ENCODE measurements around the gene NFE2. TPM values are rescaled to one million over a fixed set of nuclear protein-coding genes. Genes with fewer than 3 reads are reported as not detected.
"Not testable (repeated sequence)": the region's sequence is repeated elsewhere in the genome, so short reads cannot be mapped to it uniquely, and the experiment has no call there.

The NFE2 gene
- total RNA-seq, 1 donor from 2014 or later, result 0.62 TPM

- DNase-seq, result no peak
Measured at GRCh38 chr12:54282949-54283593, 17.7 kb downstream of the NFE2 start.

DNA sequence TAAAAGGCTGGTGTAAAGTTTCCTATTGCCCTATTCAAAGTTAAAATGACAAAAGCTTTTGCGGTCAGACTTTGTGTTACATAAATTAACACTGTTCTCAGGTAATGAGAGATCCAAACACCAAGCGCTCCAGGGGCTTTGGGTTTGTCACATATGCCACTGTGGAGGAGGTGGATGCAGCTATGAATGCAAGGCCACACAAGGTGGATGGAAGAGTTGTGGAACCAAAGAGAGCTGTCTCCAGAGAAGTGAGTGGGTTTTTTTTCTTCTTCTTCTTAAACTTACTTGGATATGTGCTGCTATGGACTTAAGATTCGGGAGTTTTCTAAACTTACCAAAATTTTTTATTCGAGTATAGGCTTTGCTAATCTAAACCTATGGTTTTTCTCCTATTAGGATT lies 19.1 kb downstream of the NFE2 start:
- not testable (repeated sequence) for DNase-seq

GRCh38 chr12:54281261-54281638 lies 19.6 kb downstream of the NFE2 start:
- DNase-seq, result not testable (repeated sequence)

- DNase-seq, result peak; percentile 95
Measured at GRCh38 chr12:54280468-54281260, 20.2 kb downstream of the NFE2 start, which contains the start of gene HNRNPA1. Gene HNRNPA1, plus strand, starts transcription at chr12:54280726. Its CDS starts 82 bp downstream, at chr12:54280808.

DNA sequence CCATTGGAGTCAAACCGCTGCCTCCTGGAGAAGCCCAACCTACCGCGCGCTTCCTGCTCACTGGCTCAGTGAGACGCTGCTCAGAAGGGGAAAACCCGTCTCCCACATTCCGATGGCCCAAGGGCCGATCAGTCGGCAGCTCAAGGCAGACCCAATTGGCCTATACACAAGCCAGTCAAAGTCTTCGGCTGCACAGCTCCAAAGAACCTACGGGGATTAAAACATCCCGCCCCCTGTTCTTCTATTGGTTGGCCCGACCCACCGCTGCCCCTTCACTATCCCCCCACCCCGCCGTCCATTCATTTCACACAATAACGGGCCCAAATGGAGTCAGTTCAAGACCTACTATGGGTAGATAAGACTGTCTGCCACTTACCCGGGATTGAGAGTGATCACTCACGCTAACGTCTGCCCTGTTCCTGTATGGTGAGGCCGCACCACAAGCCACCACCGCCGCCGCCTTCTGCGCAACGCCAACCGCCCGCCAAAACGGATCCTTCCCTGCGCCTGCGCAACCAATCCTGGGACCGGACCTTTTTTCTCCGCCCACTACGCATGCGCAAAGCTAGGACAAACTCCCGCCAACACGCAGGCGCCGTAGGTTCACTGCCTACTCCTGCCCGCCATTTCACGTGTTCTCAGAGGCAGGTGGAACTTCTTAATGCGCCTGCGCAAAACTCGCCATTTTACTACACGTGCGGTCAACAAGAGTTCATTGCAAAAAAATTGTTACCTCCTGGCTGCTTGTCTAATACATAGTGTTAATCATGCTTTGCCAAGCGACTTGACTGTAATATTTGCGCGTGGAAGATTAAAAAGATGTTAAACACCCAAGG lies 21.0 kb downstream of the NFE2 start, which contains the start of gene CBX5:
Gene CBX5, minus strand, starts transcription at position 491 of the 836 bp plus-strand sequence. CDS start 22,472 bp downstream, outside the sequence.
- peak; percentile 98 for DNase-seq

- no peak for DNase-seq
Measured at GRCh38 chr12:54279227-54279631, 21.6 kb downstream of the NFE2 start.

DNA sequence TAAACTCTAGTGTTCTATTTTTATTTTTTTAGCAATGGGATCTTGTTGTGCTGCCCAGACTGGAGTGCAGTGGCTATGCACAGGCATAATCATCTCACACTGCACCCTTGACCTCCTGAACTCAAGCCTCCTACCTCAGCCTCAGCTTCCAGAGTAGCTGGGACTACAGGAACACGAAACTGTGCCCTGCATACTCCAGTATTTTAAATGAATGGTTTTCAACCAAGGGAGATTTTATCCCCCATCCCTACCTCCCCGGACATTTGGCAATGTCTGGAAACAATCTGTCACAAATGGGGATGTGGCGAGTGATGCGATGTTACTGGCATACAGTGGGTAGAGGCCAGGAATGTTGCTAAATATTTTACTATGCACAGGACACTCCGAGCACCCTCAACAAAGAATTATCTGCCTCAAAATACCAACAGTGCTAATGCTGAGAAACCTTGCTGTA lies 23.0 kb downstream of the NFE2 start:
- DNase-seq, result no peak

DNA sequence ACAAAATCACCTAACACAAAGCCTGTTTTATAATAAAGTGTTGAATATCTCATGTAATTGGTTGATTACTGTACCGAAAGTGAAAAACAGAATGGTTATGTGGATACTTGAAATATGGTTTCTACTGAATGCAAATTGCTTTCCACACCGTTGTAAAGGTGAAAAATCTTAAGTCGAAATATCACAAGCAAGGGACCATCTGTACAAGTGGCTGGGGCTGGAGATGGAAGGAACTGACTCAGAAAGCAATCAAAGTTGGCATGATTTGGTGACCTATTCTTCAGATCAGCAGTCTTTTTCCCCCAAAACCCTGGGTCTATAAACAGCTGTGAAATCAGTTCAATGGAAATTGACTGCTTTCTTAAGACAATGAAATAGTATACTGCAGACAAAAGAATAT lies 24.4 kb downstream of the NFE2 start:
- no peak for DNase-seq

DNA sequence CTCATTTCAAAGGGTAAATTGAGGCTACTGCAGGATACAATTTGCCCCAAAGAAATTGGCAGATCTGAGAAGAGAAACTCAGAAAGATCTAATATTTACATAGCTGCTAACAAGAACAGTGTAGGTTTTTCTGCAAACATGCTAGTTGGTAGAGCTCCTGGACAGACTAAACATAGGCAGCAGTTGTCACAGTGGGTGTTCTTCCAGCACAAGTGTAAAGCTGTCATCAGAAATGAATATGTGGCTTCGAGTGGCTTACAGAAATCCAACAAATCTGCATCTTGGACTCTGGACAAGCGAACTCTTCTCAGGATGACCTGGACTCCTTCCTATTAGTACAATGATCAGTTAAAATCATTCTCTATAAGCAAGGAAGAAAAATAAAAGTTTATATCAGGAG lies 26.8 kb downstream of the NFE2 start:
- DNase-seq, result no peak

DNA sequence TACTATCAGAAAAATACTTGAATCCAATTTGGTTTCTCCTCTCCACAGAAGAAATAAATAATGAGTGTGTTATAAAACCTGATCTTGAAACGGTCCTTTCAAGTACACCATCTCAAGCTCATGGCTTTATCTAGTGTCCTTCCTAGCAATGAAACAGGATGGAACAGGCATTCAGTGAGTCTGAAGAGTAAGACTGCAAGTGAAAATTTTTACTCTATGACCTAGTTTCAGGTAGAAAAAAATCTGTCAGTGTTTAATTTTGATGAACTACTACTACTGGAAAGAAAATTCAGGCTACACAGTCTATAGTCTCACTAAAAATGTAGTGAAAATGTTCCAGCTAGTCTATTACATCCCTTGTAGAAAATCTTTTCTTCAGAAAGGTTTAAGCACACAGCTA lies 28.6 kb downstream of the NFE2 start:
- no peak for DNase-seq

GRCh38 chr12:54270345-54270744 lies 30.5 kb downstream of the NFE2 start:
- DNase-seq, result no peak

DNA sequence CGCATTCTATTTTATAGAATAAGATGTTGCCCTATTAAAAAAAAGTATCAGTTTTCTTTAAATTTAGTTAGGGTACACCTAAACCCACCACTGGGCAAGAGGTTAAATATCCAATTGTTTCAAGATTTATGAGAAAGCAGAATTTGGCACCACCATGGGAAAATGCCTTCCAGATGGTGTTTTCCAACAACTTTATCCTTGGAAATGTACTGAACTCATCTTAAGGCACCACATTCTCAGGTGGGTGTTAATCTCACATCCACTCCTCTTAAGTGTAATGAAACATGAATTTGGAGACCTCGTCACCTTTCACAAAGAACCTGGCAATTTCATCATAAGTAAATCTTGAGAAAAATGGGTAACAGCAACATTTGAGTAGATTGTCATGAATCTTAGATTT lies 34.0 kb downstream of the NFE2 start:
- no peak for DNase-seq

GRCh38 chr12:54265364-54265812 lies 35.4 kb downstream of the NFE2 start:
- no peak for DNase-seq

- DNase-seq, result no peak
Measured at GRCh38 chr12:54262403-54262925, 38.4 kb downstream of the NFE2 start.

GRCh38 chr12:54261815-54262402 lies 38.9 kb downstream of the NFE2 start:
- no peak for DNase-seq

DNA sequence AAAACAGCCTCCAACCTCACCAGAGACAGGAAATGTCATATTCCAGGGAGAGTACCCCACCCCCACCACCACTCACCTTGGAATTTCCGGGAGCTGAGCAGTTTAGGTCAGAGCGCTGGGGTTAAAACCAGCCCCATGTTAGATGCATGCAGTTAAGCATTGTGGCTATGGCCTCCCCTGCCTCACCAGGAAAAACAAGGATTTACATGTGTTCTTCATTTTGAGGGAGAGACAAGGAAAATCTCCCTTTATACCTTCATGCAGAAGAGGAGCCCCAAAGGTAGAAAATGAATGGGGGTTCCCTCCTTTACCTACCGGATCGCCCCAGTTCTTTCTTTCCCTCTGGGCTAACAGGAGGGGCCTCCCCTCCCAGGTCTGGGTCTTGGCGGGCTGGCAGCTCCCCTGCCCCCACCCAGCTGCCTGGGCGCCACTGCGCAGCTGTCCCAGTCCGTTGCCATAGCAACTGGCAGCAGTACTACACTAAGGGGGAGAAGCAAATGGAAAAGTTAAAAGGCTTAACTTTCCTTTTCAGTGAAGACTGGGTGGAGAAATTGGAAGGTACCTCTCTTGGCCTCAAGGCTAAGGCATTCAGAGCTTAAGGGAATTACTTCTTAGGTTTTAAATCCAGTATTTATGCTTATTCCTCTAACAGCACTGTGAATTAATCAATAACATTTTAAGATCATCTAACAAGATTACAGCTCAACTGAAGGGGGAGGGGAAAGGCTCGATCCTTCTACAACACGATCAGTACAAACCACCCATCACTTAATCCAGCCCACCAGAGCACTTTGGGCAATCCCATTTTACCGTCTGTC lies 41.4 kb downstream of the NFE2 start:
- peak; percentile 78 for DNase-seq

DNA sequence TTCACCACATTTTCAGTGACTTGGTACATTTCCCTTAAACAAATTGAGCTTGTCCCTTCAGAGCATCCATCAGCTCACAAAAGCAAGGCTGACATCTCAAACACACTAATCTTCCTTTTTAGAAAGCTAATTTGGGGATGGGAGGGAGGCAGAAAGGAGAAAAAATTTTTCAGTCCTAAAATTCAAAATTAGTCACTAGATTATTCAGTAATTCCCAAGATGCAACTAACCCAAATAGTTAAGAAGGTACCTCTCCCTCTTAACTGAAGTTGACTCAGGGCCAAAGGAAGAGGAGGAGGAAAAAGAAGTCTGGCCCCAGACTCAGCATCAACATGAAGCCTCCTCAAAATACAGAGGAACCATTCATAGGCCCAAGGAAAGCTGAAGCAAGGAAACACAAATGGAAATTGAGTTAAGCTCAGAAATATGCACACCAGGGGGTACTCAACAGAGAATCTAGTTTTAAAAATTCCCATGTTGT lies 42.6 kb downstream of the NFE2 start:
- DNase-seq, result no peak

DNA sequence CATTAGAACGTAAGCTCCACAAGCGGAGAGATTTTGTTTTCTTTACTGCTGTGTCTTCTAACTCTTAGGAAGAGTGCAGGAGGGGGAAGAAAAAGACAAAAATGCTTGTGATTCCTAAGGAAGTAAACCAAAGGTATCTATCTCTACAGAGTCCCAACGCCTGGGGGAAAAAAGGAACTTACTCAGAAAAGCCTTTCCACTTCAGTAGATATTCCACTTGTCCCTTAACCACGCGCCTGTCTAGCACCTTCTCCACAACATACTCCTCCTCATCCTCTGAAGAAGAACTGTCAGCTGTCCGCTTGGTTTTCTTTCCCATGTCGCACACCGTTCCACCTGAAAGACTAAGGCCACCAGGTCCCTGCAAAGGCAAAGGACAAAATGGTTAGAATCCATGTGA lies 43.5 kb downstream of the NFE2 start:
- DNase-seq, result no peak

DNA sequence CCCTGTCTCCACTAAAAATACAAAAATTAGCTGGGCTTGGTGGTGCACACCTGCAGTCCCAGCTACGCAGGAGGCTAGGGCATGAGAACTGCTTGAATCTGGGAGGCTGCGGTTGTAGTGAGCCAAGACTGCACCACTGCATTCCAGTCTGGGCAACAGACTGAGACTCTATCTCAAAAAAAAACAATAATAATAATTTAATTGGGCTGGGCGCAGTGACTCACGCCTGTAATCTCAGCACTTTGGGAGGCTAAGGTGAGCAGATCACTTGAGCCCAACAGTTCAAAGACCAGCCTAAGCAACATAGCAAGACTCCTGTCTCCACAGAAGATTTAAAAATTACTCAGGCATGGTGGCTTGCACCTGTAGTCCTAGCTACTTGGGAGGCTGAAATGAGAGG lies 47.6 kb downstream of the NFE2 start:
- no peak for DNase-seq

- no peak for DNase-seq
Measured at GRCh38 chr12:54251667-54252284, 49.0 kb downstream of the NFE2 start.
